CD14-positive monocyte (primary cell): Measurements from ENCODE around the gene GAS6. TPM values are rescaled to one million over a fixed set of nuclear protein-coding genes. Genes with fewer than 3 reads are reported as not detected.

Experiments
- DNase-seq, 3 donors: peaks; one replicate each; pipeline ENCODE4 v3.0.0-alpha.2; 2011 to 2022
- H2AFZ ChIP-seq: 2 replicates; pipeline ENCODE4 v1.6.0; 2012; ENCODE audit warnings: mild to moderate bottlenecking, low read depth, low read length, inconsistent platforms; ENCODE audit not compliant: insufficient read depth, poor library complexity, severe bottlenecking
- H3K27ac ChIP-seq, 2 donors: 1 replicate in 1 of 2; 2 replicates in 1 of 2; pipeline ENCODE4 v1.5.1; 2012 to 2013; ENCODE audit warnings: low read length in 2 of 2, control low read depth in 1 of 2, inconsistent platforms in 1 of 2, low read depth in 1 of 2, mild to moderate bottlenecking in 1 of 2
- H3K27me3 ChIP-seq, 2 donors: one replicate each; pipeline versions ENCODE4 v1.6.0 to v1.6.1; 2011 to 2013; ENCODE audit warnings: low read length in 2 of 2; ENCODE audit not compliant: control insufficient read depth in 2 of 2, insufficient read depth in 2 of 2
- H3K36me3 ChIP-seq, 2 donors: replicated peaks in 1 of 2; 1 replicate in 1 of 2; 2 replicates in 1 of 2; pipeline versions ENCODE4 v1.5.1 to v1.6.1; 2012 to 2013; ENCODE audit warnings: low read length in 2 of 2, control low read depth in 1 of 2, inconsistent platforms in 1 of 2, mild to moderate bottlenecking in 1 of 2; ENCODE audit not compliant: insufficient read depth in 2 of 2, control insufficient read depth in 1 of 2
- H3K4me1 ChIP-seq, 2 donors: 1 replicate in 1 of 2; 2 replicates in 1 of 2; pipeline versions ENCODE4 v1.5.1 to v1.6.1; 2012 to 2013; ENCODE audit warnings: low read length in 2 of 2, control low read depth in 1 of 2, inconsistent platforms in 1 of 2, mild to moderate bottlenecking in 1 of 2, moderate library complexity in 1 of 2; ENCODE audit not compliant: insufficient read depth in 2 of 2, control insufficient read depth in 1 of 2
- H3K4me2 ChIP-seq: replicated peaks from 2 replicates; pipeline ENCODE3; 2012; ENCODE audit warnings: low read length, moderate library complexity, mild to moderate bottlenecking; ENCODE audit not compliant: poor library complexity, severe bottlenecking; ENCODE audit errors: extremely low read depth
- H3K4me3 ChIP-seq, 3 experiments: fragments of 200-600 bp in 1 of 3; sonication (generic) in 1 of 3; replicated peaks in 1 of 3; 1 replicate in 2 of 3; 2 replicates in 1 of 3; pipeline ENCODE4 v1.5.1; 2011 to 2013; ENCODE audit warnings: low read length in 3 of 3, mild to moderate bottlenecking in 3 of 3, control low read depth in 2 of 3, low read depth in 2 of 3, inconsistent platforms in 1 of 3, moderate library complexity in 1 of 3
- H3K79me2 ChIP-seq: 2 replicates; pipeline ENCODE4 v1.6.0; 2012; ENCODE audit warnings: mild to moderate bottlenecking, control low read depth, inconsistent platforms, low read length, moderate library complexity; ENCODE audit not compliant: insufficient read depth
- H3K9ac ChIP-seq: 2 replicates; pipeline ENCODE4 v1.6.0; 2017; ENCODE audit warnings: low read length, mild to moderate bottlenecking; ENCODE audit not compliant: insufficient read depth, poor library complexity, severe bottlenecking
- H3K9me3 ChIP-seq, 2 donors: replicated peaks in 1 of 2; 1 replicate in 1 of 2; 2 replicates in 1 of 2; pipeline versions ENCODE4 v1.5.1 to v1.6.1; 2012 to 2013; ENCODE audit warnings: low read length in 2 of 2, control low read depth in 1 of 2; ENCODE audit not compliant: control insufficient read depth in 1 of 2, insufficient read depth in 1 of 2
- H4K20me1 ChIP-seq: 2 replicates; pipeline ENCODE4 v1.6.0; 2012; ENCODE audit warnings: mild to moderate bottlenecking, low read length, control low read depth, moderate library complexity; ENCODE audit not compliant: insufficient read depth
- H3K27ac Mint-ChIP-seq, 7 donors: one replicate each; pipeline ENCODE4 v1.8.0; 2020; ENCODE audit warnings: mild to moderate bottlenecking in 7 of 7, mixed read lengths in 7 of 7, moderate library complexity in 6 of 7, inconsistent platforms in 2 of 7
- H3K27me3 Mint-ChIP-seq, 3 donors: one replicate each; pipeline ENCODE4 v1.8.0; 2021 to 2022; ENCODE audit warnings: low read depth in 3 of 3, mild to moderate bottlenecking in 3 of 3, mixed read lengths in 3 of 3, moderate library complexity in 3 of 3, inconsistent platforms in 1 of 3
- H3K36me3 Mint-ChIP-seq, 2 donors: one replicate each; pipeline ENCODE4 v1.8.0; 2020; ENCODE audit warnings: mixed read lengths in 2 of 2, inconsistent platforms in 1 of 2, mild to moderate bottlenecking in 1 of 2
- H3K4me1 Mint-ChIP-seq: one replicate; pipeline ENCODE4 v1.8.0; 2020; ENCODE audit warnings: mild to moderate bottlenecking, mixed read lengths
- H3K4me3 Mint-ChIP-seq, 2 donors: one replicate each; pipeline ENCODE4 v1.8.0; 2020; ENCODE audit warnings: mild to moderate bottlenecking in 2 of 2, mixed read lengths in 2 of 2, moderate library complexity in 1 of 2
- H3K9me3 Mint-ChIP-seq, 7 donors: one replicate each; pipeline ENCODE4 v1.8.0; 2020 to 2022; ENCODE audit warnings: mixed read lengths in 7 of 7, mild to moderate bottlenecking in 6 of 7, moderate library complexity in 6 of 7, inconsistent platforms in 2 of 7
- WGBS: methylation state at CpG from one replicate; pipeline ENCODE4 v1.1.5; 2013; ENCODE audit warnings: missing lambda C conversion rate; ENCODE audit not compliant: insufficient coverage; 5-methylcytosine and 5-hydroxymethylcytosine counted together
- intact Hi-C, 2 donors: fragments of 100-400 bp; cut with micrococcal nuclease; formaldehyde crosslinking; loops; one replicate each; pipeline versions ENCODE4 v1.15.0 to v1.15.1; 2023
- polyA plus RNA-seq, 3 donors: library from polyadenylated mRNA; depleted of rRNA in 1 of 3; unstranded in 2 of 3; stranded (reverse) in 1 of 3; fragments of 300-500 nt in 2 of 3; fragments of >200 nt in 1 of 3; fragmentation: Illumina TruSeq in 2 of 3; gene quantifications; 1 replicate in 2 of 3; 2 replicates in 1 of 3; pipeline ENCODE4 v1.2.3, GENCODE V29; 2012 to 2021
- TF ChIP-seq, protein P1 (sequence below): fragments of 200-600 bp; IDR thresholded peaks from one replicate; pipeline ENCODE4 v1.8.0; 2022; ENCODE audit warnings: antibody characterized with exemption, mild to moderate bottlenecking

GAS6 gene
- polyA plus RNA-seq, 3 donors, result 1.8 to 7.5 (median 1.9) TPM

DNA sequence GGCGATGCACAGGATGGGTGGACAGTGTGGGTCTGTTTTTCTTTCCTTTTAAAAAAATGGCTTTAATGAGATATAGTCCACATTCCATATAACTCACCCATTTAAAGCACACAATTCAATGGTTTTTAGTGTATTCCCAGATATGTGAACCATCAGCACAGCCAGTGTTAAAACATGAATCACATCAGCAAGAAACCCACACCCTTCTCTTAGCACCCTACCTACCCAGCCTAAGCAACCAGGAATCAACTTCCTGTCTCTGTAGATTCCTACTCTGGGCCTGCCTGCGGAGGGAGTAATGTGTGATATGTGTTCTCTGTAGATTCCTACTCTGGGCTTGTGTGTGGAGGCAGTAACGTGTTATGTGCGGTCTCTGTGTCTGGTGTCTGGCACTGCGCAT lies 92.9 kb downstream of the GAS6 start:
- H3K27ac ChIP-seq, result no peak overlapping the region
- H2AFZ ChIP-seq, result no peak overlapping the region
- H3K4me3 ChIP-seq, result no peak overlapping the region
- H3K9me3 Mint-ChIP-seq, result peaks cover 8 to 29% (median 19%) of the 10 kb centered on the region in 7 donors
- H3K9me3 ChIP-seq, result peaks cover 6 to 32% of the 10 kb centered on the region in 2 donors
- no peaks in the 10 kb centered on the region for H3K79me2 ChIP-seq
- 100% methylated on average over 1 of the region's 5 CpGs for WGBS
- no peaks in the 10 kb centered on the region for H3K27me3 ChIP-seq
- peaks cover 9 to 10% (median 9%) of the 10 kb centered on the region in 3 donors for H3K27me3 Mint-ChIP-seq
- intact Hi-C loops, result no loop called here
- no peak overlapping the region for H3K4me3 Mint-ChIP-seq
- H3K36me3 ChIP-seq, result no peaks in the 10 kb centered on the region
- no peak overlapping the region for H3K4me2 ChIP-seq
- H3K9ac ChIP-seq, result no peak overlapping the region
- H3K27ac Mint-ChIP-seq, result no peak overlapping the region
- DNase-seq, result no peak
- peaks cover 0 to 6% of the 10 kb centered on the region in 2 donors for H3K36me3 Mint-ChIP-seq
- peaks cover 2 to 10% of the 10 kb centered on the region in 2 donors for H3K4me1 ChIP-seq
- no peaks in the 10 kb centered on the region for H4K20me1 ChIP-seq
- TF ChIP-seq, protein P1, sequence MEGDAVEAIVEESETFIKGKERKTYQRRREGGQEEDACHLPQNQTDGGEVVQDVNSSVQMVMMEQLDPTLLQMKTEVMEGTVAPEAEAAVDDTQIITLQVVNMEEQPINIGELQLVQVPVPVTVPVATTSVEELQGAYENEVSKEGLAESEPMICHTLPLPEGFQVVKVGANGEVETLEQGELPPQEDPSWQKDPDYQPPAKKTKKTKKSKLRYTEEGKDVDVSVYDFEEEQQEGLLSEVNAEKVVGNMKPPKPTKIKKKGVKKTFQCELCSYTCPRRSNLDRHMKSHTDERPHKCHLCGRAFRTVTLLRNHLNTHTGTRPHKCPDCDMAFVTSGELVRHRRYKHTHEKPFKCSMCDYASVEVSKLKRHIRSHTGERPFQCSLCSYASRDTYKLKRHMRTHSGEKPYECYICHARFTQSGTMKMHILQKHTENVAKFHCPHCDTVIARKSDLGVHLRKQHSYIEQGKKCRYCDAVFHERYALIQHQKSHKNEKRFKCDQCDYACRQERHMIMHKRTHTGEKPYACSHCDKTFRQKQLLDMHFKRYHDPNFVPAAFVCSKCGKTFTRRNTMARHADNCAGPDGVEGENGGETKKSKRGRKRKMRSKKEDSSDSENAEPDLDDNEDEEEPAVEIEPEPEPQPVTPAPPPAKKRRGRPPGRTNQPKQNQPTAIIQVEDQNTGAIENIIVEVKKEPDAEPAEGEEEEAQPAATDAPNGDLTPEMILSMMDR, result no peak
- H3K4me1 Mint-ChIP-seq, result peaks cover 10% of the 10 kb centered on the region

Other genes starting within 250 kb of the GAS6 start
- not detected for gene ATP4B, start 205.9 kb downstream of the GAS6 start, polyA plus RNA-seq
- gene GRK1, start 196.9 kb downstream of the GAS6 start, polyA plus RNA-seq, result not detected
- 1 to 10 TPM; 5.1 to 7.5 (median 5.9) TPM for gene TMEM255B, start 104.8 kb downstream of the GAS6 start, polyA plus RNA-seq
- gene C13orf46, start 110.0 kb upstream of the GAS6 start, polyA plus RNA-seq, result under 1 TPM in 2 of 3 donors, not detected in 1; 0.05 to 0.35 TPM